DND-41 (cell line): ENCODE data around the gene KCTD21.
A peak's percentile ranks its signal among the peaks of the same experiment; 100 is the strongest.

Source experiments
- ATAC-seq: fragments of 200-7000 bp; cut with Tn5 transposase; 3 replicates; pipeline ENCODE4 v1.9.1; 2021; ENCODE audit warnings: low read depth; ENCODE audit not compliant: insufficient read depth
- DNase-seq: peaks from one replicate; pipeline ENCODE4 v3.0.0-alpha.2; 2020
- H2AFZ ChIP-seq: 2 replicates; pipeline ENCODE4 v1.6.0; 2012; ENCODE audit warnings: low read depth, low read length
- H3K27ac ChIP-seq: 2 replicates; pipeline ENCODE4 v1.5.1; 2012; ENCODE audit warnings: low read length, inconsistent platforms
- H3K27me3 ChIP-seq: fragments of 200-600 bp; sonication (generic); 2 replicates; pipeline ENCODE4 v1.6.0; 2012; ENCODE audit warnings: low read length, mild to moderate bottlenecking, inconsistent platforms; ENCODE audit not compliant: insufficient read depth, poor library complexity
- H3K36me3 ChIP-seq: 2 replicates; pipeline ENCODE4 v1.5.1; 2012; ENCODE audit warnings: low read length, inconsistent platforms; ENCODE audit not compliant: insufficient read depth
- H3K4me1 ChIP-seq: 2 replicates; pipeline ENCODE4 v1.5.1; 2012; ENCODE audit warnings: mild to moderate bottlenecking, low read length; ENCODE audit not compliant: insufficient read depth
- H3K4me2 ChIP-seq: 2 replicates; pipeline ENCODE4 v1.6.0; 2012; ENCODE audit warnings: mild to moderate bottlenecking, moderate library complexity, low read length, inconsistent platforms; ENCODE audit not compliant: insufficient read depth
- H3K4me3 ChIP-seq, 2 experiments: fragments of 200-600 bp in 1 of 2; shearing (Covaris generic) in 1 of 2; 2 replicates each; pipeline ENCODE4 v1.5.1; 2012 to 2016; ENCODE audit warnings: inconsistent platforms in 2 of 2, low read length in 2 of 2, mild to moderate bottlenecking in 2 of 2, low read depth in 1 of 2, moderate library complexity in 1 of 2
- H3K79me2 ChIP-seq: 2 replicates; pipeline ENCODE4 v1.6.0; 2012; ENCODE audit warnings: low read length, inconsistent platforms; ENCODE audit not compliant: insufficient read depth
- H3K9ac ChIP-seq: 2 replicates; pipeline ENCODE4 v1.6.0; 2012; ENCODE audit warnings: low read depth, mild to moderate bottlenecking, inconsistent platforms, low read length, moderate library complexity
- H3K9me3 ChIP-seq: 2 replicates; pipeline ENCODE4 v1.5.1; 2012; ENCODE audit warnings: low read length, moderate library complexity, mild to moderate bottlenecking, inconsistent platforms; ENCODE audit not compliant: insufficient read depth, severe bottlenecking
- H4K20me1 ChIP-seq: 2 replicates; pipeline ENCODE4 v1.6.0; 2012; ENCODE audit warnings: low read length; ENCODE audit not compliant: insufficient read depth
- EZH2 ChIP-seq: IDR thresholded peaks from 3 replicates; pipeline ENCODE4 v1.6.1; 2012; ENCODE audit warnings: borderline replicate concordance, low read depth, mild to moderate bottlenecking, moderate library complexity, low read length, inconsistent platforms; ENCODE audit not compliant: severe bottlenecking
- TF ChIP-seq, protein P1 (sequence below): IDR thresholded peaks from 2 replicates; pipeline ENCODE4 v1.5.1; 2012; ENCODE audit warnings: borderline replicate concordance, low read length, moderate library complexity, mild to moderate bottlenecking; ENCODE audit not compliant: poor library complexity, severe bottlenecking; ENCODE audit errors: extremely low read depth

Gene KCTD21

GRCh38 chr11:78231962-78232501 is 43.6 kb upstream of the KCTD21 start:
- DNase-seq, result no peak
- no peaks in the 10 kb centered on the region for H4K20me1 ChIP-seq

GRCh38 chr11:78230161-78230877 is 41.9 kb upstream of the KCTD21 start:
- Histone ChIP-seq H4K20me1 (no peaks in the 10 kb centered on the region), H3K27me3 (no peaks in the 10 kb centered on the region), H3K9me3 (no peaks in the 10 kb centered on the region), H3K4me3 (no peak overlapping the region), H3K4me1 (peaks cover 37% of the 10 kb centered on the region), H3K9ac (no peak overlapping the region), H3K79me2 (peaks cover 87% of the 10 kb centered on the region), H2AFZ (no peak overlapping the region), H3K27ac (peak overlapping the region; percentile 47), H3K4me2 (no peak overlapping the region), H3K36me3 (peaks cover 68% of the 10 kb centered on the region)
- DNase-seq (no peak), ATAC-seq (0 out of 3 replicates have a peak, but pooled peaks have one; percentile 11)
- TF ChIP-seq, protein P1, sequence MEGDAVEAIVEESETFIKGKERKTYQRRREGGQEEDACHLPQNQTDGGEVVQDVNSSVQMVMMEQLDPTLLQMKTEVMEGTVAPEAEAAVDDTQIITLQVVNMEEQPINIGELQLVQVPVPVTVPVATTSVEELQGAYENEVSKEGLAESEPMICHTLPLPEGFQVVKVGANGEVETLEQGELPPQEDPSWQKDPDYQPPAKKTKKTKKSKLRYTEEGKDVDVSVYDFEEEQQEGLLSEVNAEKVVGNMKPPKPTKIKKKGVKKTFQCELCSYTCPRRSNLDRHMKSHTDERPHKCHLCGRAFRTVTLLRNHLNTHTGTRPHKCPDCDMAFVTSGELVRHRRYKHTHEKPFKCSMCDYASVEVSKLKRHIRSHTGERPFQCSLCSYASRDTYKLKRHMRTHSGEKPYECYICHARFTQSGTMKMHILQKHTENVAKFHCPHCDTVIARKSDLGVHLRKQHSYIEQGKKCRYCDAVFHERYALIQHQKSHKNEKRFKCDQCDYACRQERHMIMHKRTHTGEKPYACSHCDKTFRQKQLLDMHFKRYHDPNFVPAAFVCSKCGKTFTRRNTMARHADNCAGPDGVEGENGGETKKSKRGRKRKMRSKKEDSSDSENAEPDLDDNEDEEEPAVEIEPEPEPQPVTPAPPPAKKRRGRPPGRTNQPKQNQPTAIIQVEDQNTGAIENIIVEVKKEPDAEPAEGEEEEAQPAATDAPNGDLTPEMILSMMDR, result no peak
- TF ChIP-seq EZH2, result no peak

More at GRCh38 chr11:78231962-78232501, 43.6 kb upstream of the KCTD21 start:
- Histone ChIP-seq H3K9ac (no peak overlapping the region), H3K9me3 (no peaks in the 10 kb centered on the region), H3K4me2 (no peak overlapping the region), H3K36me3 (peaks cover 61% of the 10 kb centered on the region), H3K4me3 (no peak overlapping the region), H3K4me1 (peaks cover 37% of the 10 kb centered on the region), H2AFZ (no peak overlapping the region), H3K27me3 (no peaks in the 10 kb centered on the region), H3K79me2 (peaks cover 87% of the 10 kb centered on the region), H3K27ac (peak overlapping the region; percentile 35)
- TF ChIP-seq, protein P1, result no peak
- TF ChIP-seq EZH2, result no peak
- no peak for ATAC-seq

DNA sequence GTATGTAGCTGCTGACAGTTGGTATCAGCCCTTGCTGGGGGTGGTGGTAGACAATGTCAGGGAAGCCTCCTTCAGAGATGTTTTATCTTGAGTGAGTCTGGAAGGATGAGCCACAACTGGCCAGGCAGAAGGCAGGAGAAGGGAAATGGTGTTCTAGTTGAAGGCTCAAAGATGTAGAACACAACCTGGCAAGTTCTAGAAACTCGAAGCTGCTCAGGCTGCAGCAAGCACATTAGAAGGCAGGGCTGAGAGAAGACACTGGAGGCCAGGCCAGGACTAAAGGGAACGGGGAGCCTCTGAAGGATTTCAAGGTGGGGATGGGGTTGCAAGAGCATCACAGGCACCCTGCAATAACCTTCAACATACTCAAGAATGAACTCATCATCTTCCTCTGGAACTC is 40.7 kb upstream of the KCTD21 start:
- no peaks in the 10 kb centered on the region for H3K27me3 ChIP-seq
- H3K27ac ChIP-seq, result peak overlapping the region; percentile 47
- peaks cover 80% of the 10 kb centered on the region for H3K36me3 ChIP-seq
- H3K4me2 ChIP-seq, result no peak overlapping the region
- peaks cover 84% of the 10 kb centered on the region for H3K79me2 ChIP-seq
- no peak for TF ChIP-seq EZH2
- TF ChIP-seq, protein P1, result no peak
- no peaks in the 10 kb centered on the region for H3K9me3 ChIP-seq
- ATAC-seq (0 out of 3 replicates have a peak, but pooled peaks have one; percentile 17), DNase-seq (no peak)
- no peak overlapping the region for H3K4me3 ChIP-seq
- no peaks in the 10 kb centered on the region for H4K20me1 ChIP-seq
- no peak overlapping the region for H3K9ac ChIP-seq
- H3K4me1 ChIP-seq, result peaks cover 37% of the 10 kb centered on the region
- H2AFZ ChIP-seq, result no peak overlapping the region
